OCI-LY7 (cell line): ENCODE measurements around the gene LRRFIP1. TPM values are rescaled to one million over a fixed set of nuclear protein-coding genes. Genes with fewer than 3 reads are reported as not detected.

Experiments
- BruUV-seq: library from RNA; stranded (reverse); fragments of 400-500 nt; replicated peaks from 2 replicates; lab custom pipeline; 2021; lab: Mats Ljungman, UMichigan
- CTCF ChIA-PET: fragments of 300-600 bp; sonication (Branson Sonifier 250); formaldehyde crosslinking; loops from one replicate; lab custom pipeline; 2022; ENCODE audit warnings: antibody characterized with exemption; ENCODE audit not compliant: unreplicated experiment; lab: Charles Lee
- POLR2A ChIA-PET: fragments of 300-600 bp; sonication (Branson Sonifier 250); formaldehyde crosslinking; loops from one replicate; lab custom pipeline; 2022; ENCODE audit warnings: antibody characterized with exemption; lab: Charles Lee
- DNase-seq: peaks from one replicate; pipeline ENCODE4 v3.0.0-alpha.2; 2015; ENCODE audit warnings: low spot score
- H2AFZ ChIP-seq: fragments of 200-600 bp; sonication (generic), shearing (Covaris generic); 2 replicates; pipeline ENCODE4 v1.6.1; 2014; ENCODE audit warnings: mild to moderate bottlenecking, antibody characterized with exemption, low read length, moderate library complexity
- H3K27ac ChIP-seq: fragments of 200-600 bp; sonication (generic); 2 replicates; pipeline ENCODE4 v1.5.1; 2014; ENCODE audit warnings: mixed run types, low read depth, mild to moderate bottlenecking, moderate library complexity, low read length, inconsistent platforms; ENCODE audit not compliant: poor library complexity, severe bottlenecking
- H3K36me3 ChIP-seq: fragments of 200-600 bp; sonication (generic); 2 replicates; pipeline ENCODE4 v1.6.1; 2014; ENCODE audit warnings: mild to moderate bottlenecking, antibody characterized with exemption, low read length, moderate library complexity, mixed read lengths; ENCODE audit not compliant: insufficient read depth
- H3K4me1 ChIP-seq: fragments of 200-600 bp; sonication (generic); 2 replicates; pipeline ENCODE4 v1.5.1; 2014; ENCODE audit warnings: mild to moderate bottlenecking, low read length; ENCODE audit not compliant: insufficient read depth, poor library complexity, severe bottlenecking
- H3K4me2 ChIP-seq: fragments of 200-600 bp; sonication (generic); 2 replicates; pipeline ENCODE4 v1.6.1; 2014; ENCODE audit warnings: mild to moderate bottlenecking, low read length
- H3K4me3 ChIP-seq: fragments of 200-600 bp; sonication (generic); 2 replicates; pipeline ENCODE4 v1.5.1; 2014; ENCODE audit warnings: mild to moderate bottlenecking, low read depth, low read length; ENCODE audit not compliant: poor library complexity, severe bottlenecking
- H3K79me2 ChIP-seq: fragments of 200-600 bp; sonication (generic); 2 replicates; pipeline ENCODE4 v1.6.1; 2016; ENCODE audit warnings: low read depth, mild to moderate bottlenecking, low read length, moderate library complexity, mixed read lengths; ENCODE audit not compliant: insufficient read depth
- H3K9me2 ChIP-seq: fragments of 200-600 bp; sonication (generic); 2 replicates; pipeline ENCODE4 v1.6.1; 2016; ENCODE audit warnings: mild to moderate bottlenecking, low read length, mixed read lengths; ENCODE audit not compliant: insufficient read depth
- H3K9me3 ChIP-seq: fragments of 200-600 bp; sonication (generic); 2 replicates; pipeline ENCODE4 v1.6.1; 2014; ENCODE audit warnings: mild to moderate bottlenecking, mixed run types, low read length, mixed read lengths
- H4K20me1 ChIP-seq: fragments of 200-600 bp; sonication (generic); 2 replicates; pipeline ENCODE4 v1.6.1; 2014; ENCODE audit warnings: mild to moderate bottlenecking, antibody characterized with exemption, low read length, moderate library complexity, mixed read lengths; ENCODE audit not compliant: insufficient read depth
- EZH2phosphoT487 ChIP-seq: fragments of 200-600 bp; sonication (generic); IDR thresholded peaks from 2 replicates; pipeline ENCODE4 v1.6.1; 2018; ENCODE audit warnings: low read depth, borderline replicate concordance, mild to moderate bottlenecking, mixed run types, antibody characterized with exemption, low read length, moderate library complexity, mixed read lengths
- intact Hi-C: fragments of 100-400 bp; cut with micrococcal nuclease; formaldehyde crosslinking; loops from one replicate; pipeline ENCODE4 v1.10.0; 2022; ENCODE audit not compliant: unreplicated experiment
- total RNA-seq, 2 experiments: library from RNA; depleted of rRNA in 1 of 2; stranded (reverse); fragments of >200 nt in 1 of 2; shearing (Covaris generic) in 1 of 2; gene quantifications; 2 replicates each; pipeline ENCODE4 v1.2.3, GENCODE V29; 2014 to 2022
- TF ChIP-seq, protein P1 (sequence below): fragments of 200-600 bp; sonication (generic); conservative IDR thresholded peaks from 2 replicates; pipeline ENCODE4 v1.5.1; 2014; ENCODE audit warnings: mild to moderate bottlenecking, antibody characterized with exemption, low read length, moderate library complexity, mixed read lengths

Gene LRRFIP1
- total RNA-seq, 2 experiments from 2014 or later, result 95.7 to 216 TPM

DNA sequence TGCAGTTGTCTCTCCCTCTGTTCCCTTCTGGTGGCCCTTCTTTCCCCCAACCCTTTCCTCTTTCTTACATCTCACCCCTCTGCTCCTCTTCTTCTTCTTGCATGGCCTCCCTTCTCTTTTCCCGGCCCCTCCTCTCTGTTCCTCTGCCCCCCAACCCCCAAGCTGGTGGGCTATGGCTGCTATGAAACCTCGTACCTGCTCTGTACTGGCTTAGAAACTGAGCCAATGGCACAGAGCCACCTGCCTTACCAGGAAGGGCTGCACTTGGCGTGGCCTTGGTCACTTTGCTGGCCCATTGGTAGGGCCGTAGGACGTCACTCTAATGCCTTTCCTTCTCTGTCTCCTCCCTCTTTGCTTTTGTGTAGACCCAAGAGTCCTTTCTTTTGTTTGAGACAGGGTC lies 78.9 kb downstream of the LRRFIP1 start:
- ChIA-PET CTCF (no interaction called here), POLR2A (interaction anchor here (2.5 kb wide), 1 partner anchor 9 kb away, joined by 14 read pairs; no protein-coding TSS in a partner anchor)
- Histone ChIP-seq H3K9me2 (no peaks in the 10 kb centered on the region), H3K27ac (no peak overlapping the region), H3K4me2 (no peak overlapping the region), H2AFZ (no peak overlapping the region), H3K9me3 (no peaks in the 10 kb centered on the region), H4K20me1 (peaks cover 7% of the 10 kb centered on the region), H3K4me1 (peaks cover 32% of the 10 kb centered on the region), H3K79me2 (peaks cover 95% of the 10 kb centered on the region), H3K36me3 (peaks cover 66% of the 10 kb centered on the region), H3K4me3 (no peak overlapping the region)
- TF ChIP-seq EZH2phosphoT487, result no peak
- TF ChIP-seq, protein P1, sequence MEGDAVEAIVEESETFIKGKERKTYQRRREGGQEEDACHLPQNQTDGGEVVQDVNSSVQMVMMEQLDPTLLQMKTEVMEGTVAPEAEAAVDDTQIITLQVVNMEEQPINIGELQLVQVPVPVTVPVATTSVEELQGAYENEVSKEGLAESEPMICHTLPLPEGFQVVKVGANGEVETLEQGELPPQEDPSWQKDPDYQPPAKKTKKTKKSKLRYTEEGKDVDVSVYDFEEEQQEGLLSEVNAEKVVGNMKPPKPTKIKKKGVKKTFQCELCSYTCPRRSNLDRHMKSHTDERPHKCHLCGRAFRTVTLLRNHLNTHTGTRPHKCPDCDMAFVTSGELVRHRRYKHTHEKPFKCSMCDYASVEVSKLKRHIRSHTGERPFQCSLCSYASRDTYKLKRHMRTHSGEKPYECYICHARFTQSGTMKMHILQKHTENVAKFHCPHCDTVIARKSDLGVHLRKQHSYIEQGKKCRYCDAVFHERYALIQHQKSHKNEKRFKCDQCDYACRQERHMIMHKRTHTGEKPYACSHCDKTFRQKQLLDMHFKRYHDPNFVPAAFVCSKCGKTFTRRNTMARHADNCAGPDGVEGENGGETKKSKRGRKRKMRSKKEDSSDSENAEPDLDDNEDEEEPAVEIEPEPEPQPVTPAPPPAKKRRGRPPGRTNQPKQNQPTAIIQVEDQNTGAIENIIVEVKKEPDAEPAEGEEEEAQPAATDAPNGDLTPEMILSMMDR, result no peak
- intact Hi-C loops, result no loop called here
- DNase-seq, result no peak
- no TSS peak for BruUV-seq

DNA sequence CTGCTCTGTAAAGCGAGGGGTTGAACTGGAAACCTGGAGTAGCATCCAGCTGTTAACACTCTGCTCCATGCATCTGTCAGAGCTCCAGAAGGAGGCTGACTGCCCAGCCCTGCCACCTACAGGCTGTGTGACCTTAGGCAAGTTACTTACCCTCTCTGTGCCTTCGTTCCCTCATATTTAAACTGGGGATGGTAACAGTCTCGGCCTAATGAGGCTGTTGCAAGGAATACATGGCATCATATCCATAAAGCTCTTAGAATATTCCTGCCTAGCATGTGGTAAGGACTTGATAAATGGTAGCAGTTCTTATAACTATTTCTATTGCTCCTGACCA lies 80.6 kb downstream of the LRRFIP1 start:
- Histone ChIP-seq H2AFZ (no peak overlapping the region), H4K20me1 (peaks cover 11% of the 10 kb centered on the region), H3K4me2 (no peak overlapping the region), H3K79me2 (peaks cover 90% of the 10 kb centered on the region), H3K9me3 (no peaks in the 10 kb centered on the region), H3K36me3 (peaks cover 81% of the 10 kb centered on the region), H3K27ac (no peak overlapping the region), H3K9me2 (no peaks in the 10 kb centered on the region), H3K4me1 (peaks cover 20% of the 10 kb centered on the region), H3K4me3 (no peak overlapping the region)
- intact Hi-C loops, result no loop called here
- ChIA-PET CTCF (interaction anchor here (1.3 to 1.5 kb wide), 2 partner anchors 10 to 34 kb away, joined by 5 read pairs; no protein-coding TSS in a partner anchor), POLR2A (interaction anchor here (0.5 to 2.5 kb wide), 6 partner anchors 9 to 40 kb away, joined by 3 to 14 read pairs (median 4); no protein-coding TSS in a partner anchor)
- BruUV-seq, result no TSS peak
- DNase-seq, result no peak
- TF ChIP-seq, protein P1, result no peak
- TF ChIP-seq EZH2phosphoT487, result no peak

DNA sequence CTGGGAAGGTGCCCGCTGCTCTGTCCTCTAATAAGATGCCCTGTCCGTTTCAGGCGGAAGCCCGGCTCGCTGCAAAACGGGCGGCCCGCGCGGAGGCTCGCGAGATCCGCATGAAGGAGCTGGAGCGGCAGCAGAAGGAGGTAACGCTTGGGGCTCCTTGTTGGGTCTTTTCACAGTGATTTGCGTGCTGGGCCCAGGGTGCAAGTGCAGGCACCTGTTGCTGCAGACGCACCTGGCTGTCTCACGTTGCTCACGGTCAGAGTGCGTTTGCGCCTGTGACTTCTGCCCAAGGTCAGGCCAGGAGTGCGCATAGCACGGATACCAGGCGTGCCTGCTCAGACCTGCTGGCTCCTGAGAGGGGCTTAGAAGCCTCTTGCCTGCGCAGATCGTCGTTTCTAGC lies 81.1 kb downstream of the LRRFIP1 start:
- no peak overlapping the region for H2AFZ ChIP-seq
- peaks cover 11% of the 10 kb centered on the region for H4K20me1 ChIP-seq
- CTCF ChIA-PET, result interaction anchor here (0.6 to 1.5 kb wide), 3 partner anchors 11 to 35 kb away, joined by 4 to 5 read pairs (median 5); no protein-coding TSS in a partner anchor
- H3K4me2 ChIP-seq, result no peak overlapping the region
- H3K4me3 ChIP-seq, result no peak overlapping the region
- peaks cover 90% of the 10 kb centered on the region for H3K79me2 ChIP-seq
- intact Hi-C loops, result no loop called here
- no peaks in the 10 kb centered on the region for H3K9me3 ChIP-seq
- POLR2A ChIA-PET, result interaction anchor here (0.6 to 2.5 kb wide), 4 partner anchors 11 to 40 kb away, joined by 3 to 14 read pairs (median 6); no protein-coding TSS in a partner anchor
- H3K36me3 ChIP-seq, result peaks cover 81% of the 10 kb centered on the region
- peaks cover 15% of the 10 kb centered on the region for H3K4me1 ChIP-seq
- BruUV-seq, result no TSS peak
- no peak for DNase-seq
- no peaks in the 10 kb centered on the region for H3K9me2 ChIP-seq
- no peak for TF ChIP-seq EZH2phosphoT487
- no peak overlapping the region for H3K27ac ChIP-seq
